ENCODE measurements around the gene UBE2S.

GRCh38 chr19:55398200-55398925 lies 9.2 kb downstream of the UBE2S start:
- TF ChIP-seq YY1 (IDR thresholded peaks at IDR 0.05; ENCODE audit: insufficient read depth, insufficient read length) (no peak), ZNF274 (IDR thresholded peaks at IDR 0.05; ENCODE audit: low read depth, low read length) (no peak), SUZ12 (IDR thresholded peaks at IDR 0.05; ENCODE audit: extremely low read depth, insufficient read depth, insufficient read length) (no peak)

All from NT2/D1 (cell line).